NT2/D1 (cell line): ENCODE data around the gene TRPM4.

Source experiments
- SUZ12 ChIP-seq: IDR thresholded peaks from 2 replicates; pipeline ENCODE4 v1.6.1; 2011; ENCODE audit not compliant: insufficient read length, insufficient read depth; ENCODE audit errors: extremely low read depth
- YY1 ChIP-seq: IDR thresholded peaks from 2 replicates; pipeline ENCODE4 v1.6.1; 2011; ENCODE audit not compliant: insufficient read length, insufficient read depth

GRCh38 chr19:49210901-49211451 lies 53.4 kb downstream of the TRPM4 start:
- TF ChIP-seq SUZ12 (no peak), YY1 (no peak)
